Osteoblast (primary cell): ENCODE data around the gene FUS. TPM values are rescaled to one million over a fixed set of nuclear protein-coding genes. Genes with fewer than 3 reads are reported as not detected.

Source experiments
- DNase-seq: peaks from one replicate; pipeline ENCODE4 v3.0.0; 2011; ENCODE audit warnings: low spot score, mixed read lengths; ENCODE audit not compliant: insufficient read length; ENCODE audit errors: missing footprints
- H2AFZ ChIP-seq: 2 replicates; pipeline ENCODE4 v1.6.0; 2011; ENCODE audit warnings: mild to moderate bottlenecking, low read length
- H3K27ac ChIP-seq: 2 replicates; pipeline ENCODE4 v1.5.1; 2011; ENCODE audit warnings: mild to moderate bottlenecking, low read depth, low read length, moderate library complexity
- H3K27me3 ChIP-seq: 2 replicates; pipeline ENCODE4 v1.6.0; 2012; ENCODE audit warnings: mild to moderate bottlenecking, control low read depth, inconsistent platforms, low read length, moderate library complexity; ENCODE audit not compliant: insufficient read depth
- H3K36me3 ChIP-seq: 2 replicates; pipeline ENCODE4 v1.5.1; 2011; ENCODE audit warnings: mild to moderate bottlenecking, low read length, control low read depth, moderate library complexity; ENCODE audit not compliant: insufficient read depth
- H3K4me1 ChIP-seq: 2 replicates; pipeline ENCODE4 v1.5.1; 2011; ENCODE audit warnings: mild to moderate bottlenecking, low read length, control low read depth, moderate library complexity; ENCODE audit not compliant: insufficient read depth
- H3K4me2 ChIP-seq: 2 replicates; pipeline ENCODE4 v1.6.0; 2011; ENCODE audit warnings: mild to moderate bottlenecking, low read length; ENCODE audit not compliant: insufficient read depth
- H3K4me3 ChIP-seq: fragments of 200-600 bp; sonication (generic); 3 replicates; pipeline ENCODE4 v1.5.1; 2012; ENCODE audit warnings: mild to moderate bottlenecking, low read length, inconsistent platforms; ENCODE audit not compliant: insufficient read depth
- H3K79me2 ChIP-seq: 2 replicates; pipeline ENCODE4 v1.6.0; 2012; ENCODE audit warnings: mild to moderate bottlenecking, low read length, control low read depth, inconsistent platforms; ENCODE audit not compliant: insufficient read depth
- H3K9me3 ChIP-seq: 2 replicates; pipeline ENCODE4 v1.5.1; 2011; ENCODE audit warnings: low read depth, low read length, control low read depth
- H4K20me1 ChIP-seq: 2 replicates; pipeline ENCODE4 v1.6.0; 2012; ENCODE audit warnings: mild to moderate bottlenecking, low read length, control low read depth; ENCODE audit not compliant: insufficient read depth
- total RNA-seq: library from RNA; depleted of rRNA; stranded (reverse); fragments of >200 nt; gene quantifications from 2 replicates; pipeline ENCODE4 v1.2.3, GENCODE V29; 2012
- TF ChIP-seq, protein P1 (sequence below): IDR thresholded peaks from 2 replicates; pipeline ENCODE4 v1.5.1; 2011; ENCODE audit warnings: mild to moderate bottlenecking, low read depth, low read length, moderate library complexity; ENCODE audit errors: extremely low read depth

The FUS gene
- total RNA-seq, 1 donor = 24.2 TPM

- Histone ChIP-seq H3K4me2 (no peak overlapping the region), H3K9me3 (no peaks in the 10 kb centered on the region), H3K27ac (no peak overlapping the region), H3K79me2 (no peaks in the 10 kb centered on the region), H3K27me3 (peaks cover 5% of the 10 kb centered on the region), H3K4me3 (no peak overlapping the region), H2AFZ (no peak overlapping the region), H4K20me1 (no peaks in the 10 kb centered on the region), H3K36me3 (no peaks in the 10 kb centered on the region), H3K4me1 (no peaks in the 10 kb centered on the region)
- TF ChIP-seq, protein P1, sequence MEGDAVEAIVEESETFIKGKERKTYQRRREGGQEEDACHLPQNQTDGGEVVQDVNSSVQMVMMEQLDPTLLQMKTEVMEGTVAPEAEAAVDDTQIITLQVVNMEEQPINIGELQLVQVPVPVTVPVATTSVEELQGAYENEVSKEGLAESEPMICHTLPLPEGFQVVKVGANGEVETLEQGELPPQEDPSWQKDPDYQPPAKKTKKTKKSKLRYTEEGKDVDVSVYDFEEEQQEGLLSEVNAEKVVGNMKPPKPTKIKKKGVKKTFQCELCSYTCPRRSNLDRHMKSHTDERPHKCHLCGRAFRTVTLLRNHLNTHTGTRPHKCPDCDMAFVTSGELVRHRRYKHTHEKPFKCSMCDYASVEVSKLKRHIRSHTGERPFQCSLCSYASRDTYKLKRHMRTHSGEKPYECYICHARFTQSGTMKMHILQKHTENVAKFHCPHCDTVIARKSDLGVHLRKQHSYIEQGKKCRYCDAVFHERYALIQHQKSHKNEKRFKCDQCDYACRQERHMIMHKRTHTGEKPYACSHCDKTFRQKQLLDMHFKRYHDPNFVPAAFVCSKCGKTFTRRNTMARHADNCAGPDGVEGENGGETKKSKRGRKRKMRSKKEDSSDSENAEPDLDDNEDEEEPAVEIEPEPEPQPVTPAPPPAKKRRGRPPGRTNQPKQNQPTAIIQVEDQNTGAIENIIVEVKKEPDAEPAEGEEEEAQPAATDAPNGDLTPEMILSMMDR = no peak
- peak; percentile 64 for DNase-seq
These were observed 44.4 kb downstream of the FUS start for GRCh38 chr16:31224092-31224955.

GRCh38 chr16:31225193-31225592 lies 45.3 kb downstream of the FUS start:
- H3K4me2 ChIP-seq = no peak overlapping the region
- no peak overlapping the region for H2AFZ ChIP-seq
- no peak overlapping the region for H3K4me3 ChIP-seq
- no peaks in the 10 kb centered on the region for H3K36me3 ChIP-seq
- no peaks in the 10 kb centered on the region for H3K79me2 ChIP-seq
- H3K27me3 ChIP-seq = peaks cover 5% of the 10 kb centered on the region
- DNase-seq = peak; percentile 50
- TF ChIP-seq, protein P1 = no peak
- no peak overlapping the region for H3K27ac ChIP-seq
- H3K9me3 ChIP-seq = no peaks in the 10 kb centered on the region
- no peaks in the 10 kb centered on the region for H4K20me1 ChIP-seq
- H3K4me1 ChIP-seq = no peaks in the 10 kb centered on the region

GRCh38 chr16:31228206-31228605 lies 48.3 kb downstream of the FUS start:
- Histone ChIP-seq H3K36me3 (no peaks in the 10 kb centered on the region), H3K4me3 (no peak overlapping the region), H3K27ac (no peak overlapping the region), H3K9me3 (no peaks in the 10 kb centered on the region), H3K4me1 (no peaks in the 10 kb centered on the region), H4K20me1 (no peaks in the 10 kb centered on the region), H3K79me2 (no peaks in the 10 kb centered on the region), H2AFZ (no peak overlapping the region), H3K27me3 (no peaks in the 10 kb centered on the region), H3K4me2 (no peak overlapping the region)
- TF ChIP-seq, protein P1 = no peak
- peak; percentile 90 for DNase-seq

DNA sequence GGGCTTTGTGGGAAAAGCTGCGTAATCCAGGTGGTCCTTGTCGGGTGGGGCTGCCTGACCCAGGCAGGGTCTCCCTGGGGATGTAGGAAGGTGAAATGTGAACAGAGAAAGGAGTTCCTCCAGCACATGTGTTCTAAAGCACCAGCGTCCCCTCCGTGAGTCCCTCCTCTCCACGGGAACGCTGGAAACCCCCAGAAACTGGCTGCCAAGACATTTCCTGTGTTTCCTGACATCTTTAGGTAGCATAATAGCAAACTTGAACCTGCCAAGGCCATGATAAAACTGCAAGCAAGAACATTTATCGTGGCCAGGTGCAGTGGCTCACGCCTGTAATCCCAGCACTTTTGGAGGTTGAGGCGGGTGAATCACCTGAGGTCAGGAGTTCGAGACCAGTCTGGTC lies 49.6 kb downstream of the FUS start:
- H3K4me1 ChIP-seq = no peaks in the 10 kb centered on the region
- no peaks in the 10 kb centered on the region for H4K20me1 ChIP-seq
- DNase-seq = peak; percentile 48
- no peaks in the 10 kb centered on the region for H3K9me3 ChIP-seq
- H3K4me3 ChIP-seq = no peak overlapping the region
- TF ChIP-seq, protein P1 = no peak
- H2AFZ ChIP-seq = peak overlapping the region; percentile 68
- H3K27me3 ChIP-seq = no peaks in the 10 kb centered on the region
- no peak overlapping the region for H3K27ac ChIP-seq
- H3K4me2 ChIP-seq = no peak overlapping the region
- no peaks in the 10 kb centered on the region for H3K36me3 ChIP-seq
- H3K79me2 ChIP-seq = no peaks in the 10 kb centered on the region
